ENCODE data around the gene UBAC2.

UBAC2 gene

DNA sequence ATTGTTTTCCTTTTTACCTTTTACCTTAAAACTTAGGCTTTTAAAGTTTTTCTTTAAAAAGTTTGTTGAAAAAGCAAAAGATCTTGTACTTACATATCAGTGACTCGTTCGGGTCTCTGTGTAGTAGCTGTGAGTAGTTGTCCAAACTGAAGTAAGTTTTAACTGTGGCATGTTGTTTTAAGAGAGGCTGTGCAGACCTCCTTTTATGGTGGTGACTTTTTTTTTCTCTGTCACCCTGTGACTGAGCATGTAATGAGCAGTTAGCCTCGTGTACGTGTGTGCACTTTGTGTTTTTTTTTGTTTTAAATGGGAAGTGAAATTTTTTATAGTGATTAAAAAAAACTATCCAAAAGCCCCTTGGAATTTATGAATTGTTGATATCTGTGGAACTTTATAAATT is 106.6 kb downstream of the UBAC2 start, which contains the start of gene GPR183:
Gene GPR183 (minus strand): TSS at position 153 of the 400 bp plus-strand sequence. CDS start 11,254 bp downstream, outside the sequence.
- Histone ChIP-seq H3K4me2 (ENCODE audit: low read length) (peak within 1 kb of the TSS; percentile 67), H3F3A (ENCODE audit: insufficient read depth, low read length) (0 out of 2 replicates have a peak, but pooled peaks cover 6% of the 10 kb centered on the region), H3K27ac (ENCODE audit: low read depth, low read length, poor library complexity, severe bottlenecking) (peak within 1 kb of the TSS; percentile 85), H3K9me3 (ENCODE audit: low read length) (no peaks in the 10 kb centered on the region), H3K9me2 (ENCODE audit: low read depth, low read length) (no peaks in the 10 kb centered on the region), H3K27me3 (ENCODE audit: insufficient read depth, low read length) (no peaks in the 10 kb centered on the region), H3K4me1 (ENCODE audit: insufficient read depth, low read length, severe bottlenecking) (peaks cover 75% of the 10 kb centered on the region), H3K4me3 (ENCODE audit: low read depth, low read length, poor library complexity, severe bottlenecking) (peak within 1 kb of the TSS; percentile 92), H4K20me1 (ENCODE audit: insufficient read depth, low read length) (no peaks in the 10 kb centered on the region), H3K79me2 (ENCODE audit: insufficient read depth, low read length) (peaks cover 66% of the 10 kb centered on the region), H3K36me3 (ENCODE audit: insufficient read depth, low read length) (peaks cover 47% of the 10 kb centered on the region), H2AFZ (ENCODE audit: low read length) (no peak within 1 kb of the TSS), H3K9ac (ENCODE audit: low read length) (peak within 1 kb of the TSS; percentile 95)
- TF ChIP-seq EZH2 (IDR thresholded peaks at IDR 0.05; ENCODE audit: borderline replicate concordance, low read length): no peak
- TF ChIP-seq, protein P1, sequence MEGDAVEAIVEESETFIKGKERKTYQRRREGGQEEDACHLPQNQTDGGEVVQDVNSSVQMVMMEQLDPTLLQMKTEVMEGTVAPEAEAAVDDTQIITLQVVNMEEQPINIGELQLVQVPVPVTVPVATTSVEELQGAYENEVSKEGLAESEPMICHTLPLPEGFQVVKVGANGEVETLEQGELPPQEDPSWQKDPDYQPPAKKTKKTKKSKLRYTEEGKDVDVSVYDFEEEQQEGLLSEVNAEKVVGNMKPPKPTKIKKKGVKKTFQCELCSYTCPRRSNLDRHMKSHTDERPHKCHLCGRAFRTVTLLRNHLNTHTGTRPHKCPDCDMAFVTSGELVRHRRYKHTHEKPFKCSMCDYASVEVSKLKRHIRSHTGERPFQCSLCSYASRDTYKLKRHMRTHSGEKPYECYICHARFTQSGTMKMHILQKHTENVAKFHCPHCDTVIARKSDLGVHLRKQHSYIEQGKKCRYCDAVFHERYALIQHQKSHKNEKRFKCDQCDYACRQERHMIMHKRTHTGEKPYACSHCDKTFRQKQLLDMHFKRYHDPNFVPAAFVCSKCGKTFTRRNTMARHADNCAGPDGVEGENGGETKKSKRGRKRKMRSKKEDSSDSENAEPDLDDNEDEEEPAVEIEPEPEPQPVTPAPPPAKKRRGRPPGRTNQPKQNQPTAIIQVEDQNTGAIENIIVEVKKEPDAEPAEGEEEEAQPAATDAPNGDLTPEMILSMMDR (IDR thresholded peaks at IDR 0.05; ENCODE audit: low read length): no peak

DNA sequence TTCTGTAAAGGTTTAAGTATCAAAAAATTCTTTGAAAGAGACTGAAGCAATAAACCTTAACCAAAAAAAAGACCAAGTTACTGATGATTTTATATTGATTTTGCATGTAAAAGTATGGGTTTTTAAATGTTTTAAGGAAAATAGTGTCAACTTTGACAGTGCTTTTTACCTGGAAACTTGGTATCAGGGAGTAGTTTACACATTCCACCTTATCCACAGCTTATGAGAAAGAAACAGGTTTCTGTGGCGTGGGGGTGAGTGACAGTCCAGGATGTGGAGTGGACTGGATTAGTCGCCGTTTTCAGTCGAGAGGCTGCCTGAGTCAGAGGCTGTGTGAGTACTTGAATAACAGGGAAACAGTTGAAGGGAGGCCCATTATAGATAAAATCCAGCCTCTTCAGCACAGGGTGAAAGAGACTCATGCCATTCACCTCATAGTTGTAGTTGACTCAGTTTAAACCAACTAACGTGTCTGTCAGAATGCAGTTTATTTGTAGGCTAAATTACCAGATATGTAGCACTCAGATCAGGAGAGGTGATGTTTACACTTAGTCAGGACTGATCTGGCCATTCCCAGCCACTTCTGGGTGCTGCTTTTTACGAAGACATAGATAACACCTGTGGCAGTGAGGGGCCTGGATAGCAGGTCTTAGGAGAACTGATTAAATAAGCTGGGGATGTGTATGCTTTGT is 107.1 kb downstream of the UBAC2 start:
- TF ChIP-seq, protein P1 (IDR thresholded peaks at IDR 0.05; ENCODE audit: low read length): no peak
- no peak for TF ChIP-seq EZH2 (IDR thresholded peaks at IDR 0.05; ENCODE audit: borderline replicate concordance, low read length)
- H3K9me2 ChIP-seq (ENCODE audit: low read depth, low read length): no peaks in the 10 kb centered on the region
- peak overlapping the region; percentile 67 for H3K4me2 ChIP-seq (ENCODE audit: low read length)
- peak overlapping the region; percentile 92 for H3K4me3 ChIP-seq (ENCODE audit: low read depth, low read length, poor library complexity, severe bottlenecking)
- H4K20me1 ChIP-seq (ENCODE audit: insufficient read depth, low read length): no peaks in the 10 kb centered on the region
- 0 out of 2 replicates have a peak, but pooled peaks cover 6% of the 10 kb centered on the region for H3F3A ChIP-seq (ENCODE audit: insufficient read depth, low read length)
- H3K27me3 ChIP-seq (ENCODE audit: insufficient read depth, low read length): no peaks in the 10 kb centered on the region
- H3K36me3 ChIP-seq (ENCODE audit: insufficient read depth, low read length): peaks cover 42% of the 10 kb centered on the region
- peak overlapping the region; percentile 85 for H3K27ac ChIP-seq (ENCODE audit: low read depth, low read length, poor library complexity, severe bottlenecking)
- H3K9ac ChIP-seq (ENCODE audit: low read length): peak overlapping the region; percentile 95
- no peaks in the 10 kb centered on the region for H3K9me3 ChIP-seq (ENCODE audit: low read length)
- peaks cover 75% of the 10 kb centered on the region for H3K4me1 ChIP-seq (ENCODE audit: insufficient read depth, low read length, severe bottlenecking)
- H3K79me2 ChIP-seq (ENCODE audit: insufficient read depth, low read length): peaks cover 61% of the 10 kb centered on the region
- H2AFZ ChIP-seq (ENCODE audit: low read length): no peak overlapping the region

DNA sequence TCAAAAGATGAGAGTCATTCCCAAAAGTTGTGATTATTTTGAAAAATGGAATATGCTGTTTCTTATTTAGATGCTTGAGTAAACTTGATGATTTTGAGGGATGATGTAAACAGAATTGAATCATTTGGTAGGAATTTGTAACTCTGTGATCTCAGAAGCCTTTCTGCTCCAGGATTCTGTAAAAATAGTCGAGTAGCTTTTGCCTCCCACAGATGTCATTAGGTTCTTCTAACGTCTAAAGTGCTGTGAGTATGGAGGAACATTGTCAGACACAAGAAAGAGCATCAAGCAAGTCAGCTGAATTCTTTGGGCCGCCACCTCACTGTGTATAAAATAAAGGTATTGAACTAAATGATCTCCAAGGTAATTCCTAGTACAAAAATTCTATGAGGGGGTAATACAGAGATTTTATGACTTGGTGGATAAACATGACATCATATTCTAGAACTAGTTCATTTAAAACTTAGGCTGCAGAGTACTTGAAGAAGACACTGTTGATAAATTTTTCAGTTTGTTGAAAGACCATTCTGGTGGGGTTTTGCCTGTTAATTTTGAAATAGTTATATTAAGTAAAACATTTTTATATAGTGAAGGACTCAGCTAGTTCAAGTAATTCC is 107.9 kb downstream of the UBAC2 start:
- Histone ChIP-seq H3K9ac (ENCODE audit: low read length) (peak overlapping the region; percentile 95), H2AFZ (ENCODE audit: low read length) (no peak overlapping the region), H3K79me2 (ENCODE audit: insufficient read depth, low read length) (peaks cover 53% of the 10 kb centered on the region), H3K4me1 (ENCODE audit: insufficient read depth, low read length, severe bottlenecking) (peaks cover 75% of the 10 kb centered on the region), H3F3A (ENCODE audit: insufficient read depth, low read length) (0 out of 2 replicates have a peak, but pooled peaks cover 6% of the 10 kb centered on the region), H3K36me3 (ENCODE audit: insufficient read depth, low read length) (peaks cover 34% of the 10 kb centered on the region), H4K20me1 (ENCODE audit: insufficient read depth, low read length) (no peaks in the 10 kb centered on the region), H3K9me2 (ENCODE audit: low read depth, low read length) (no peaks in the 10 kb centered on the region), H3K27ac (ENCODE audit: low read depth, low read length, poor library complexity, severe bottlenecking) (peak overlapping the region; percentile 85), H3K9me3 (ENCODE audit: low read length) (no peaks in the 10 kb centered on the region), H3K4me2 (ENCODE audit: low read length) (peak overlapping the region; percentile 67), H3K27me3 (ENCODE audit: insufficient read depth, low read length) (no peaks in the 10 kb centered on the region), H3K4me3 (ENCODE audit: low read depth, low read length, poor library complexity, severe bottlenecking) (peak overlapping the region; percentile 92)
- no peak for TF ChIP-seq EZH2 (IDR thresholded peaks at IDR 0.05; ENCODE audit: borderline replicate concordance, low read length)
- TF ChIP-seq, protein P1 (IDR thresholded peaks at IDR 0.05; ENCODE audit: low read length): no peak

Measured in OCI-LY1 (cell line).